ENCODE results near the gene ERN1.
"Not testable (repeated sequence)": the region's sequence is repeated elsewhere in the genome, so short reads cannot be mapped to it uniquely, and the experiment has no call there.

ERN1 gene

DNA sequence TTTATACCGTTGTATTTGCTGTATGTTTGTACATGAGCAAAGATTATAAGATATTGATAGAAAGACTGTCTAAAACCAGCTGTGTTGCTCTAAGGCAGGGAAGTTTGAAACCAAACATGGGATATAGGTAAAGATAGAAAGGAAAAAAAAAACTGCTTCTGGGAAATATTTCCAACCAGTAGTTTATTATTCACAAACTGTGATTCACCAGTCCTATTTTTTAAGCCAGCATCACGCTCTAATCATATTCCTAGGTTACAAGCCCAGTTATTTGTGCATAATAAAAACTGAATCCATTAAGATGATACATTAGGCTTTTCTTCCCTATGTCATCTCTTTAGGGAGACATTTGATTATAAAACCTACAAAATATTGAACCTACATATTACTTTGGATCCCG is 4.0 kb downstream of the ERN1 start:
- no peak for DNase-seq
- Histone ChIP-seq H3K4me1 (ENCODE audit: control insufficient read depth, insufficient read depth, low read length, poor library complexity, severe bottlenecking) (peaks cover 38% of the 10 kb centered on the region), H3K4me3 (ENCODE audit: insufficient read depth, low read depth, low read length, poor library complexity, severe bottlenecking) (peak overlapping the region; percentile 20), H3K27me3 (replicated peaks; ENCODE audit: control insufficient read depth, insufficient read depth, low read length, poor library complexity, severe bottlenecking) (no peaks in the 10 kb centered on the region), H3K27ac (ENCODE audit: insufficient read depth, low read length, poor library complexity, severe bottlenecking) (no peak overlapping the region), H3K9me3 (ENCODE audit: control insufficient read depth, low read length) (no peaks in the 10 kb centered on the region), H3K36me3 (ENCODE audit: control insufficient read depth, insufficient read depth, low read length) (no peaks in the 10 kb centered on the region)

DNA sequence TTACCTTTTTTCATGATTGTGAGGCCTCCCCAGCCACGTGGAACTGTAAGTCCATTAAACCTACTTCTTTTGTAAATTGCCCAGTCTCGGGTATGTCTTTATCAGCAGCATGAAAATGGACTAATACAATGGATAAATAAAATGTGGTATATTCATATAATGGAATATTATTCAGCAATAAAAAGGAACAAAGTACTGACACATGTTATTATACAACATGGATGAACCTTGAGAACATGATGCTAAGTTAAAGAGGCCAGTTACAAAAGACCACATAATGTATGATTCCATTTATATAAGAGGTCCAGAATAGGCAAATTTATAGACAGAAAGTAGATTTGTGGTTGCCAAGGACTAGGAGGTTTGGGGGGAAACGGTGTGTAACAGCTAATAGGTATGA is 5.3 kb downstream of the ERN1 start:
- Histone ChIP-seq H3K4me3 (ENCODE audit: insufficient read depth, low read depth, low read length, poor library complexity, severe bottlenecking) (no peak overlapping the region), H3K27ac (ENCODE audit: insufficient read depth, low read length, poor library complexity, severe bottlenecking) (no peak overlapping the region), H3K36me3 (ENCODE audit: control insufficient read depth, insufficient read depth, low read length) (no peaks in the 10 kb centered on the region), H3K9me3 (ENCODE audit: control insufficient read depth, low read length) (no peaks in the 10 kb centered on the region), H3K27me3 (replicated peaks; ENCODE audit: control insufficient read depth, insufficient read depth, low read length, poor library complexity, severe bottlenecking) (no peaks in the 10 kb centered on the region), H3K4me1 (ENCODE audit: control insufficient read depth, insufficient read depth, low read length, poor library complexity, severe bottlenecking) (peaks cover 35% of the 10 kb centered on the region)
- DNase-seq = no peak

DNA sequence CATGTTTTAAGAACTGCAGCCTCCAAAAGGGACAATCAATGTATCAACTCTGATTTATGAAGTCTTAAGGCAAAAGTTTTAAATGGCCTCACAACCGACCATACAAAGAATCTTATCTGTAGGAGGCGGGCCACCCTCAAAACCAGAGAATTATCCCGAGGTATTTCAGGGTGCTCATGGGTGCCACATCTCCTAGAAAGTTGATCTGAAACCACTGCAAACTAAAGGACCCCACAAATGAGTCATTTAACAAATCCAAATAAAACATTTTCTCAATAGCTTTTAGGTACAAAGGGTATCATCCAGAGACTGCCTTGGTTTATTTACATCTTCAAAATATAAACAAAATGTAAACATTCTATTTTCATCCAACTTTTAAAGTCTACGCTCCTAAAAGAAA is 6.8 kb downstream of the ERN1 start:
- no peak for DNase-seq
- Histone ChIP-seq H3K4me3 (ENCODE audit: insufficient read depth, low read depth, low read length, poor library complexity, severe bottlenecking) (no peak overlapping the region), H3K36me3 (ENCODE audit: control insufficient read depth, insufficient read depth, low read length) (no peaks in the 10 kb centered on the region), H3K4me1 (ENCODE audit: control insufficient read depth, insufficient read depth, low read length, poor library complexity, severe bottlenecking) (peaks cover 42% of the 10 kb centered on the region), H3K27me3 (replicated peaks; ENCODE audit: control insufficient read depth, insufficient read depth, low read length, poor library complexity, severe bottlenecking) (no peaks in the 10 kb centered on the region), H3K27ac (ENCODE audit: insufficient read depth, low read length, poor library complexity, severe bottlenecking) (no peak overlapping the region), H3K9me3 (ENCODE audit: control insufficient read depth, low read length) (no peaks in the 10 kb centered on the region)

DNA sequence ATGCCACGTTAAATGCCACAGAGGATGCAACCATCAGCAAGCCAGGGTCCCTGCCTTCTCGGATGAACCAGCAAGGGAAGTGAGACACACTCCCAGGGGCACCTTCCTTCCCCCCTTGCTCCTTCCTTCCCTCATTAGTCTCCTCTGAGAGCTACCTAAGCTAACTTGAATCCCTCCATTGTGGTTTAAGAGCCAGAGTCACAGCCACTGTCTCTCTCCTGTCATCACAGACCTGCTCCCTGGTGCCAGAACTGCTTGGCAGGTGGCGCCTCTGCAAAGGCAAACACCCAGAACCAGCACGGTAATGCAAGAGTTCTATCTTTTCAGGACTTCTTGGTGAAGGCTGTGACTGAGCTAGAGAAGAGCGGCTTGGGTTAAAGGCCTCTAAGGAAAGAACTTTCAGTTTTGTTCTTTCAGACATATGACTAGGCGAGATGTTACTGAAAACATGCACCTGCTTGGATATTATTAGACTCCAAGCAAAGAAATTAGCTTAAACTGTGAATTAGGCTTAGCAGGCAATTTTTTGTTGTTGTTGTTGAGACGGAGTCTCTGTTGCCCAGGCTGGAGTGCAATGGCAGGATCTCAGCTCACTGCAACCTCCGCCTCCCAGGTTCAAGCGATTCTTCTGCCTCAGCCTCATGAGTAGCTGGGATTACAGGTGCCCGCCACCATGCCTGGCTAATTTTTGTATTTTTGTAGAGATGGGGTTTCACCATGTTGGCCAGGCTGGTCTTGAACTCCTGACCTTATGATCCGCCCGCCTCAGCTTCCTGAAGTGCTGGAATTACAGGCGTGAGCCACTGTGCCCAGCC is 8.8 kb downstream of the ERN1 start:
- H3K27me3 ChIP-seq (replicated peaks; ENCODE audit: control insufficient read depth, insufficient read depth, low read length, poor library complexity, severe bottlenecking); H3K9me3 ChIP-seq (ENCODE audit: control insufficient read depth, low read length); DNase-seq; H3K4me3 ChIP-seq (ENCODE audit: insufficient read depth, low read depth, low read length, poor library complexity, severe bottlenecking); H3K36me3 ChIP-seq (ENCODE audit: control insufficient read depth, insufficient read depth, low read length): not testable (repeated sequence)
- H3K27ac ChIP-seq (ENCODE audit: insufficient read depth, low read length, poor library complexity, severe bottlenecking) = peak overlapping the region; percentile 59
- peaks cover 49% of the 10 kb centered on the region for H3K4me1 ChIP-seq (ENCODE audit: control insufficient read depth, insufficient read depth, low read length, poor library complexity, severe bottlenecking)

DNA sequence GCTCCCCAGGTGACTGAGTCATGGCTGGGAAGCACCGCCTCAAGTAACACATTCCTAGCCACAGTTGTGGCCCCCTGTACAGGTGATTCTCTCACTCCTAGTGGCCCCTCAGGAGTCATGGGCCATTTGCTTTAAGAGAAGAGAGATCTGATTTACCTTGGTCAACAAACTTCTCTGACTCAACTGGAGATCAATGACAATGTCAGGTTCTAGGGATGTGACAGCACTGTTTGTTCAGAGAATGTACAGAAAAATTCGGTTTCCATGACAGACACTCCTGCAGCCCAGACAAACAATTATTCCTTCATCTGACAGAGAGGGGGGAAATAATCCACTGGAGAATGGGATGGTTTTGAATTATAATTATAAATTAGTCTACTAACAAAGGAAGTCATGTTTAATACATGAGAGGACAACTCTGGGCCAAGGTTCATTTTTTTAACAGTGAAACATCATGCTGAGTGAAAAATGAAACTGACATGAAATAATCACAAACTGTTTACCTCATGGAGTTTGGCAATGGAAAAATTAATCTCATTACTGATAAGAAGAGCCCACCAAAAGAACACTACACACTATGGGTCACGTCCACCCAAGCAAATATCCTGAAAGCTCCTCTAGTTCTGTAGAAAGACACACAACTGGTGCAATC is 9.7 kb downstream of the ERN1 start:
- Histone ChIP-seq H3K4me1 (ENCODE audit: control insufficient read depth, insufficient read depth, low read length, poor library complexity, severe bottlenecking) (peaks cover 51% of the 10 kb centered on the region), H3K27me3 (replicated peaks; ENCODE audit: control insufficient read depth, insufficient read depth, low read length, poor library complexity, severe bottlenecking) (no peaks in the 10 kb centered on the region), H3K4me3 (ENCODE audit: insufficient read depth, low read depth, low read length, poor library complexity, severe bottlenecking) (no peak overlapping the region), H3K9me3 (ENCODE audit: control insufficient read depth, low read length) (no peaks in the 10 kb centered on the region), H3K27ac (ENCODE audit: insufficient read depth, low read length, poor library complexity, severe bottlenecking) (peak overlapping the region; percentile 59), H3K36me3 (ENCODE audit: control insufficient read depth, insufficient read depth, low read length) (no peaks in the 10 kb centered on the region)
- DNase-seq = no peak

DNA sequence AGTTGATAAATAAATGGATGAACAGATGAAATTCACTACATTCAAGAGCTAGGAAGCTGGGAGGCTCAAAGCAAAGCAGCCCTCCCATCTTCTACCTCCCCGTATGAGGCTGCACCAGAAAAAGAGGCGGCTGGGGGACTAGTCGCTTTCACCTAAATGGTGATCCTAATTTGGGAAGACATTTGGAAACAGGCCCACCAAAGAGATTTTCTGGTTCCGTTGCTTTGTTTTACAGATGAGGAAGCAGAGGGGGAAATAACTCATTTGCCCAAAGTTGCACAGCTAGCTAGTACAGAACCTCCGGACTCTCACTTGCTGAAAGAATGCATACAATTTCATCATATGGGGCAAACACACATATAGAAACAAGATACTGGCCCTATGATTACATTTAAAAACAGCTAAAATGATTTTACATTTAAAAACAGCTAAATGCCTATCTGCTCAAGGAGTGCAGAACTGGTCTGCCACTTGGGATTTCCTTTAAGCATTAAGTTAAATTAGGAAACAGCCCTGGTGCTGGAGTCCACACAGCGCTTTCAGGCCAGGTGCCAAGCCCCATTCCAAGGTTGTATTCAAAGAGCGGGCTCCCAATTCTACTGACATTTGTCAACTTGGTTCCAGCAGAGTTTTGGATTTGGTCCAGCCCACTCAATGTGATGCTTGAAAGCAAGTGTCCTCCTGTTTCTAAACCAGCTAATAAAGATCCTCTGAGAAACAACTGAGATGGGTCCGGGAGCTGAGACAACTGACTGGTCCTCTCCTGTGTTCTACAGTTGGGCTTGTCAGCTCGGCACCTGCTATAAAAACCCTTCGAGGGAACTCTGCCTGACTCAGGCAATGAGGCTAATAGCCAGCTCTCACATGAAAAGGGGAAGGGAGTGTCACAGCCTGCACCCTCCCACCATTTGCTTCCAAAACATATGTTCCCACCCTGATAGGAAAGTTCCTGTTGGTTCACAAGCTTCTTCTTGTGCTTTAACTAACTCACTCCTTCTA is 11.7 kb downstream of the ERN1 start:
- H3K36me3 ChIP-seq (ENCODE audit: control insufficient read depth, insufficient read depth, low read length) = peaks cover under 1% of the 10 kb centered on the region

DNA sequence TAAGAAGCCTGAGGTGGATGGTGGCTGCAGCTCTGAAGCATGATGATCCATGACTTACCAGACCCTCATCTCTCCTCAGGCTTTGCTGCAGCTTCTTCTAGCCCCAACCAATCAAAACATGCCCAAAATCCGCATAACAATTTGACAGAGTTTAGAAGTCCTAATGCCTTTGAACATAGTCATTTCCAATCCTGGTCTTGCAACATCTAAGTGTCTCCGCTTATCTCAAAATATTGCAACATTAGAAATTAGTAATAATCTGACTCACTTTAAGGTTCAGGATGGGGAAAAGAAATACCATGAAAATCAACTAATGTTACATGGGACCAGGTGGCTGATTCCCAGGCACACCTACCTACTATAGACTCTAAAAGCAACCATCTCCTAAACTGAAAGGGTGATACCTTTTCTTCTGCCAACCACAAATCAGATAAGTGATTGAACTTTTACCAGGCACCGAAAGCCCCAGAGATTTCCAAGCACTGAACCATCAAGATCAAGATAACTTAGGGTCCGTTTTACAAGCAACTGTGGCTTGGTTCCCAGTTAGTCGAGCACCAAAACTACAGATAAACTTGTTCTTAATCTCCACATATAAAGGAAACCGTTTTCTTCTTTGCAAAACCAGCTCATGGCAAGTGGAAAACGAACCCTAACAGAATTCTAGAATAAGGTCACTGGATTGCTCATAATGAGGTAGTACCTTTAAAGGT is 14.0 kb downstream of the ERN1 start:
- Histone ChIP-seq H3K27me3 (replicated peaks; ENCODE audit: control insufficient read depth, insufficient read depth, low read length, poor library complexity, severe bottlenecking) (no peaks in the 10 kb centered on the region), H3K9me3 (ENCODE audit: control insufficient read depth, low read length) (no peaks in the 10 kb centered on the region), H3K27ac (ENCODE audit: insufficient read depth, low read length, poor library complexity, severe bottlenecking) (peak overlapping the region; percentile 30), H3K4me3 (ENCODE audit: insufficient read depth, low read depth, low read length, poor library complexity, severe bottlenecking) (no peak overlapping the region), H3K4me1 (ENCODE audit: control insufficient read depth, insufficient read depth, low read length, poor library complexity, severe bottlenecking) (peaks cover 36% of the 10 kb centered on the region), H3K36me3 (ENCODE audit: control insufficient read depth, insufficient read depth, low read length) (peaks cover 7% of the 10 kb centered on the region)
- DNase-seq = no peak

More for the DNA sequence above, 11.7 kb downstream of the ERN1 start:
- no peak for DNase-seq
- no peak overlapping the region for H3K4me3 ChIP-seq (ENCODE audit: insufficient read depth, low read depth, low read length, poor library complexity, severe bottlenecking)
- no peaks in the 10 kb centered on the region for H3K27me3 ChIP-seq (replicated peaks; ENCODE audit: control insufficient read depth, insufficient read depth, low read length, poor library complexity, severe bottlenecking)
- H3K9me3 ChIP-seq (ENCODE audit: control insufficient read depth, low read length) = no peaks in the 10 kb centered on the region
- no peak overlapping the region for H3K27ac ChIP-seq (ENCODE audit: insufficient read depth, low read length, poor library complexity, severe bottlenecking)
- peaks cover 48% of the 10 kb centered on the region for H3K4me1 ChIP-seq (ENCODE audit: control insufficient read depth, insufficient read depth, low read length, poor library complexity, severe bottlenecking)

DNA sequence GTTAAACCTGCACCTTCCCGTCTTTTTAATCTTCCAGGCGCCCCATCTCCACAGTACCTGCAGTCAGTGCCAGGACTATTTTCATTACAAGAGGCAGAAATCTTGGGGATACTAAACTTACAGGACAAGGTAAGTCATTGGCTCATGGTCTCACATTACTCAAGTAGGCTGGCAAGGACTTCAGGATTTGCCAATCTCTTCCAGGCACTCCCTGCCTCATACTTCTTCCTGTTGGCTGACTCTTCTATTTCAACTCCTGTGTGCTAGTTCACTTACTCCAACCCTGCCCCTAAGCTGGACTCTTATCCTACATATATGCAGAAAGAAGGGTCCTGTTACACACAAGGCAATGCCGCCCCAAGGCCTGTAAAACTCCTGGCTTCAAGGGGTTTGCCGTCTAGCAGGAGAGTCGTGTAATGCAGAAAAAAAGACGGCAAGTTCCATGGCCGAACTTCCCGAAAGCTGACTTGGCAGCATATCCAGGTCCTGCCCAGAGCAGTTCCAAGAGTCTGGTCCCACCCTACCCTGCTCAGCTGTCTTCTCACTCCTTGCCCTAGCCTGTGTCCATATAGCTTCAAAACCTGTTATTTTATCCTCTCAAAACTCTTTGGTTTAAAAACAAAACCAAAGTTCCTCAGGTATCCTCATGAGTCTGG is 14.8 kb downstream of the ERN1 start:
- Histone ChIP-seq H3K36me3 (ENCODE audit: control insufficient read depth, insufficient read depth, low read length) (peaks cover 7% of the 10 kb centered on the region), H3K27ac (ENCODE audit: insufficient read depth, low read length, poor library complexity, severe bottlenecking) (no peak overlapping the region), H3K27me3 (replicated peaks; ENCODE audit: control insufficient read depth, insufficient read depth, low read length, poor library complexity, severe bottlenecking) (no peaks in the 10 kb centered on the region), H3K4me3 (ENCODE audit: insufficient read depth, low read depth, low read length, poor library complexity, severe bottlenecking) (no peak overlapping the region), H3K9me3 (ENCODE audit: control insufficient read depth, low read length) (no peaks in the 10 kb centered on the region), H3K4me1 (ENCODE audit: control insufficient read depth, insufficient read depth, low read length, poor library complexity, severe bottlenecking) (peaks cover 31% of the 10 kb centered on the region)
- DNase-seq = no peak

DNA sequence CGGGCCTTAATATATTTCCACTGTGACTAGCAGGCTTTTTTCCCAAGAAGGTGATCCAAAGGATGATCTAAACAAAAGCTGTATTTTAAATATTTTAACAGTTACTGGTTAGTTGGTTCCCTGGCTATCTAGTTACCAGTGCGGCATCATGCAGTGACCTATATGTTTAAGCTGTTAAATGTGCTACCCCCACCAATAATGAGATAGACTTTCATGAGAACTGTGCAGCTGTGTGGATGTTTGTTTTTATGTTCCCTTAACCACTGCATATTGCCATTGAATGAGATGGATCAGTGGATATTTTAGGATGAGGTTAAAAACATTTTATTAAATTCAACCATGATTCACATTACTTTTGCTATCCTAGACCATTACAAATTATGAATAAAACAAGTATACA is 16.9 kb downstream of the ERN1 start:
- no peaks in the 10 kb centered on the region for H3K27me3 ChIP-seq (replicated peaks; ENCODE audit: control insufficient read depth, insufficient read depth, low read length, poor library complexity, severe bottlenecking)
- H3K9me3 ChIP-seq (ENCODE audit: control insufficient read depth, low read length) = no peaks in the 10 kb centered on the region
- H3K36me3 ChIP-seq (ENCODE audit: control insufficient read depth, insufficient read depth, low read length) = peaks cover 7% of the 10 kb centered on the region
- no peak overlapping the region for H3K27ac ChIP-seq (ENCODE audit: insufficient read depth, low read length, poor library complexity, severe bottlenecking)
- no peak for DNase-seq
- peaks cover 33% of the 10 kb centered on the region for H3K4me1 ChIP-seq (ENCODE audit: control insufficient read depth, insufficient read depth, low read length, poor library complexity, severe bottlenecking)
- H3K4me3 ChIP-seq (ENCODE audit: insufficient read depth, low read depth, low read length, poor library complexity, severe bottlenecking) = no peak overlapping the region
